WTC11 (cell line): ENCODE data around the gene IDH3A. TPM values are rescaled to one million over a fixed set of nuclear protein-coding genes. Genes with fewer than 3 reads are reported as not detected.

Source experiments
- ATAC-seq: fragments of 200-7000 bp; cut with Tn5 transposase; 2 replicates; pipeline ENCODE4 v1.10.0; 2021; ENCODE audit warnings: mild to moderate bottlenecking, moderate library complexity
- CTCF ChIA-PET: fragments of 300-600 bp; sonication (Branson Sonifier 250); formaldehyde crosslinking; loops from one replicate; lab custom pipeline; 2021; ENCODE audit warnings: antibody characterized with exemption; lab: Charles Lee
- POLR2A ChIA-PET: fragments of 350-600 bp; sonication (Branson Sonifier 250); formaldehyde crosslinking; loops from one replicate; lab custom pipeline; 2021; ENCODE audit warnings: antibody characterized with exemption; lab: Charles Lee
- DNase-seq: peaks from one replicate; pipeline ENCODE4 v3.0.0; 2021; ENCODE audit warnings: low spot score
- H3K27ac Mint-ChIP-seq: 2 replicates; pipeline ENCODE4 v1.8.0; 2021; ENCODE audit warnings: mixed read lengths
- H3K27me3 Mint-ChIP-seq: 2 replicates; pipeline ENCODE4 v1.8.0; 2021; ENCODE audit warnings: low read depth, mild to moderate bottlenecking, moderate library complexity, mixed read lengths
- H3K36me3 Mint-ChIP-seq: 2 replicates; pipeline ENCODE4 v1.8.0; 2021; ENCODE audit warnings: mixed read lengths
- H3K4me1 Mint-ChIP-seq: 2 replicates; pipeline ENCODE4 v1.8.0; 2022; ENCODE audit warnings: mixed read lengths
- H3K4me3 Mint-ChIP-seq: 2 replicates; pipeline ENCODE4 v1.8.0; 2021; ENCODE audit warnings: mild to moderate bottlenecking, moderate library complexity, mixed read lengths
- H3K9me3 Mint-ChIP-seq: 2 replicates; pipeline ENCODE4 v1.8.0; 2021; ENCODE audit warnings: mixed read lengths
- AR ChIP-seq: fragments of 250-450 bp; sonication (Bioruptor Pico); IDR thresholded peaks from 2 replicates; pipeline ENCODE4 v1.9.0; 2021; ENCODE audit warnings: mild to moderate bottlenecking
- CBFB ChIP-seq: sonication (generic); formaldehyde crosslinking; IDR thresholded peaks from 2 replicates; pipeline ENCODE4 v1.8.1; 2022; ENCODE audit warnings: mild to moderate bottlenecking, low read depth, missing genetic modification reagents
- CTCF ChIP-seq: fragments of 200-600 bp; IDR thresholded peaks from 2 replicates; pipeline ENCODE4 v1.8.0; 2022; ENCODE audit warnings: antibody characterized with exemption
- ERG ChIP-seq: fragments of 250-450 bp; sonication (Bioruptor Pico); IDR thresholded peaks from 2 replicates; pipeline ENCODE4 v1.8.0; 2021; ENCODE audit warnings: mild to moderate bottlenecking
- ESRRA ChIP-seq: sonication (generic); formaldehyde crosslinking; IDR thresholded peaks from 2 replicates; pipeline ENCODE4 v1.8.1; 2022; ENCODE audit warnings: mild to moderate bottlenecking, missing genetic modification reagents, borderline replicate concordance
- ETV6 ChIP-seq: sonication (generic); formaldehyde crosslinking; IDR thresholded peaks from 2 replicates; pipeline ENCODE4 v1.8.1; 2022; ENCODE audit warnings: mild to moderate bottlenecking, missing genetic modification reagents
- FOXP1 ChIP-seq: sonication (generic); formaldehyde crosslinking; IDR thresholded peaks from 2 replicates; pipeline ENCODE4 v1.8.0; 2022; ENCODE audit warnings: missing genetic modification reagents, mild to moderate bottlenecking, moderate library complexity, borderline replicate concordance
- GABPB1 ChIP-seq: sonication (generic); formaldehyde crosslinking; IDR thresholded peaks from 2 replicates; pipeline ENCODE4 v1.8.1; 2023; ENCODE audit warnings: mild to moderate bottlenecking, missing genetic modification reagents
- GTF2I ChIP-seq: fragments of 250-450 bp; sonication (Bioruptor Pico); conservative IDR thresholded peaks from 2 replicates; pipeline ENCODE4 v1.4.0; 2021; ENCODE audit warnings: mild to moderate bottlenecking
- HMGA2 ChIP-seq: fragments of 250-450 bp; sonication (Bioruptor Pico); IDR thresholded peaks from 2 replicates; pipeline ENCODE4 v1.4.0; 2021; ENCODE audit warnings: mild to moderate bottlenecking, moderate library complexity
- JAZF1 ChIP-seq: fragments of 250-450 bp; sonication (Bioruptor Pico); IDR thresholded peaks from 2 replicates; pipeline ENCODE4 v1.9.0; 2021; ENCODE audit warnings: moderate library complexity, mild to moderate bottlenecking, inconsistent platforms
- MXD4 ChIP-seq: fragments of 250-450 bp; sonication (Bioruptor Pico); IDR thresholded peaks from 2 replicates; pipeline ENCODE4 v1.8.0; 2021; ENCODE audit warnings: mild to moderate bottlenecking, moderate library complexity, borderline replicate concordance
- NFYB ChIP-seq: sonication (generic); formaldehyde crosslinking; conservative IDR thresholded peaks from 2 replicates; pipeline ENCODE4 v1.8.0; 2022; ENCODE audit warnings: low read depth, missing genetic modification reagents
- PRDM15 ChIP-seq: sonication (generic); formaldehyde crosslinking; IDR thresholded peaks from 2 replicates; pipeline ENCODE4 v1.8.0; 2022; ENCODE audit warnings: missing genetic modification reagents
- RORB ChIP-seq: fragments of 250-450 bp; sonication (Bioruptor Pico); IDR thresholded peaks from 2 replicates; pipeline ENCODE4 v1.9.0; 2021; ENCODE audit warnings: mild to moderate bottlenecking
- SMAD3 ChIP-seq: sonication (generic); formaldehyde crosslinking; IDR thresholded peaks from 2 replicates; pipeline ENCODE4 v1.8.0; 2022; ENCODE audit warnings: missing genetic modification reagents, mild to moderate bottlenecking, borderline replicate concordance
- TEAD4 ChIP-seq: sonication (generic); formaldehyde crosslinking; IDR thresholded peaks from 2 replicates; pipeline ENCODE4 v1.8.0; 2022; ENCODE audit warnings: mild to moderate bottlenecking, missing genetic modification reagents
- TP53 ChIP-seq: sonication (generic); formaldehyde crosslinking; IDR thresholded peaks from 2 replicates; pipeline ENCODE4 v1.8.1; 2023; ENCODE audit warnings: mild to moderate bottlenecking, missing genetic modification reagents
- ZNF425 ChIP-seq: fragments of 250-450 bp; sonication (Bioruptor Pico); conservative IDR thresholded peaks from 2 replicates; pipeline ENCODE4 v1.9.0; 2021; ENCODE audit warnings: mild to moderate bottlenecking
- ZNF671 ChIP-seq: fragments of 250-450 bp; sonication (Bioruptor Pico); IDR thresholded peaks from 2 replicates; pipeline ENCODE4 v1.8.0; 2021; ENCODE audit warnings: mild to moderate bottlenecking
- total RNA-seq: library from RNA; stranded (reverse); gene quantifications from 3 replicates; pipeline ENCODE4 v1.2.3, GENCODE V29; 2021

IDH3A gene
- total RNA-seq, 1 experiment from 2014 or later, result 56.6 TPM

- no peak for TF ChIP-seq ESRRA (CRISPR knock-in tag)
- no peak for TF ChIP-seq ETV6 (CRISPR knock-in tag)
- no peak for TF ChIP-seq GABPB1 (CRISPR knock-in tag)
- TF ChIP-seq MXD4 (CRISPR knock-in tag), result no peak
- TF ChIP-seq NFYB (CRISPR knock-in tag), result no peak
- TF ChIP-seq RORB (CRISPR knock-in tag), result no peak
- TF ChIP-seq CTCF, result no peak
- TF ChIP-seq HMGA2, result no peak
- TF ChIP-seq ERG, result no peak
- TF ChIP-seq, all 79 proteins: peak for 0
- peaks cover 23% of the 10 kb centered on the region for H3K4me1 Mint-ChIP-seq
- ATAC-seq (no peak), DNase-seq (no peak)
- CTCF ChIA-PET, result no interaction called here
- H3K4me3 Mint-ChIP-seq, result no peak overlapping the region; the same call in 1 of the 2 replicates
- no peaks in the 10 kb centered on the region for H3K36me3 Mint-ChIP-seq
- peaks cover 4% of the 10 kb centered on the region; the same call in 1 of the 2 replicates for H3K27me3 Mint-ChIP-seq
- H3K9me3 Mint-ChIP-seq, result no peaks in the 10 kb centered on the region
- H3K27ac Mint-ChIP-seq, result no peak overlapping the region
- POLR2A ChIA-PET, result no interaction called here
Measured at GRCh38 chr15:78146425-78147154, 2.6 kb upstream of the IDH3A start.

- H3K9me3 Mint-ChIP-seq, result no peaks in the 10 kb centered on the region
- POLR2A ChIA-PET, result no interaction called here
- peak overlapping the region; percentile 55; the same call in 1 of the 2 replicates for H3K27ac Mint-ChIP-seq
- H3K27me3 Mint-ChIP-seq, result peaks cover 4% of the 10 kb centered on the region; the same call in 1 of the 2 replicates
- H3K4me1 Mint-ChIP-seq, result peaks cover 23% of the 10 kb centered on the region
- ATAC-seq (no peak), DNase-seq (no peak)
- CTCF ChIA-PET, result interaction anchor here (0.9 to 2.7 kb wide), 4 partner anchors 12 to 87 kb away, joined by 3 to 24 read pairs (median 3); partner anchors contain the start of genes ACSBG1 and CIB2
- H3K4me3 Mint-ChIP-seq, result peak overlapping the region; percentile 98
- TF ChIP-seq PRDM15 (CRISPR knock-in tag), result no peak
- TF ChIP-seq FOXP1 (CRISPR knock-in tag), result no peak
- TF ChIP-seq JAZF1, result no peak
- TF ChIP-seq TEAD4 (CRISPR knock-in tag), result no peak
- no peak for TF ChIP-seq ZNF425 (CRISPR knock-in tag)
- no peak for TF ChIP-seq RORB (CRISPR knock-in tag)
- TF ChIP-seq AR (CRISPR knock-in tag), result no peak
- TF ChIP-seq CBFB, result no peak
- TF ChIP-seq SMAD3, result no peak
- no peak for TF ChIP-seq GTF2I
- no peak for TF ChIP-seq CTCF
- no peak for TF ChIP-seq TP53 (CRISPR knock-in tag)
- TF ChIP-seq ZNF671 (CRISPR knock-in tag), result no peak
- no peaks in the 10 kb centered on the region for H3K36me3 Mint-ChIP-seq
Measured at GRCh38 chr15:78147566-78147965, 1.6 kb upstream of the IDH3A start.
